ENCODE measurements around the gene PTPRM.

PTPRM gene

GRCh38 chr18:7870266-7870665 lies 303.1 kb downstream of the PTPRM start:
- DNase-seq: no peak

DNA sequence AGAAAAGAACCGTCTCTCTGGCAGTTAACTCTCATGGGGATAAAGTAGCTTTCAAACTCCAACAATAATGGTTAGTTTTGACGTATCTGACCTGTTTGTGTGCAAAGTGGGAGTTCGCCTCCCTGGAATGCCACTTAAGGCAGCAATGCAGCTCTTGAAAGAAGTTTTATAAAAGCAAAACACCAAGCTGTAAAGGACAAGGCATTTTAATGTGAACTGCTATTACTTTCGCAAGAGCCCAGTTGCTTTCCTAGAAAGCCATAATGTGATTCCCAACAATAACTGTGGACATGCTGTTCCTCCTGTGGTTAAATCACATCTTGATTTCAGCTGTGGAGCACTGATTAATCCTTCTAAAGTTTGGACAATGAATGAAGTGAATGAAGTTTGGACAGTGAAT lies 303.7 kb downstream of the PTPRM start:
- DNase-seq: no peak

DNA sequence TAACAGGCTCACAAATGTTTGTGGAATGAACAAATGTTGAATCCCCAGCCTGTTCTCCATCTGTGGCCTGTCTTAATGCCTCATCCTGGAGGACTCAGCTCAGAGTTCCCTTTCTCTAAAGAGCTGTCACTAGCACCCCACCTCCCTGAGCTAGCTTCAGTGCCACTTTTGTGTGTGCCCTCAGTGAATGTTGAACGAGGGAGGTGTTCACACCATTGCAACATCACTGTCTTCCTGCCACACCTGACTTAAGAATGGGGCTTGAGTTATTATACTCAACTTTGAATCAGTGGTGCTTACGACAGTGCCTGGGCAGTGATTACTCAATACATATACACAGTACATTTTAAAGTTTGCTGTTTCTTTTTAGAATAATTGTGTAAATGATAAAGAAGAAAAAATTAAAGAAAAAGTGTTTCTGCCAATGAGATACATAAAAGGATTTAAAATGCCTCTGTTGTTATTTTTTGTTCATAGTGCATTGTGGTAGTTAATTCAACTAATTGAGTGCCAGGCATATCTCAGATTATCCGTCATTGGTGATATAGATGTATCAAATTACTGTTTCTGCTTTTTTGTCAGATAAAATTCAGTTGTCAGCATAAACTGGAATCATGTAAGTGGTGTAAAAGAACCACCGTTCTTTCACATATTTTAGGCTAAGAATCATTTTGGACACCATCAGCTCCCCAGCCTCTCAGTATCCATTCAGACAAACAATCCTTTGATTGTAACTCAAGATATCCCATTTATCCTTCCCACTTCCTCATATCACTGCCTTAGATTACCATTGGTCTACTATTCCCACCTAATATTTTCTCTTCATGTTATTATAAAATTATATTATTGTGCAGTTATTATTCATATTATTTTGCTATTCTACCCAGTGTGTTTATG lies 304.7 kb downstream of the PTPRM start:
- DNase-seq: no peak

- DNase-seq: no peak
These were observed 305.5 kb downstream of the PTPRM start for GRCh38 chr18:7872569-7872968.

- DNase-seq: no peak
These were observed 306.2 kb downstream of the PTPRM start for GRCh38 chr18:7873316-7873715.

DNA sequence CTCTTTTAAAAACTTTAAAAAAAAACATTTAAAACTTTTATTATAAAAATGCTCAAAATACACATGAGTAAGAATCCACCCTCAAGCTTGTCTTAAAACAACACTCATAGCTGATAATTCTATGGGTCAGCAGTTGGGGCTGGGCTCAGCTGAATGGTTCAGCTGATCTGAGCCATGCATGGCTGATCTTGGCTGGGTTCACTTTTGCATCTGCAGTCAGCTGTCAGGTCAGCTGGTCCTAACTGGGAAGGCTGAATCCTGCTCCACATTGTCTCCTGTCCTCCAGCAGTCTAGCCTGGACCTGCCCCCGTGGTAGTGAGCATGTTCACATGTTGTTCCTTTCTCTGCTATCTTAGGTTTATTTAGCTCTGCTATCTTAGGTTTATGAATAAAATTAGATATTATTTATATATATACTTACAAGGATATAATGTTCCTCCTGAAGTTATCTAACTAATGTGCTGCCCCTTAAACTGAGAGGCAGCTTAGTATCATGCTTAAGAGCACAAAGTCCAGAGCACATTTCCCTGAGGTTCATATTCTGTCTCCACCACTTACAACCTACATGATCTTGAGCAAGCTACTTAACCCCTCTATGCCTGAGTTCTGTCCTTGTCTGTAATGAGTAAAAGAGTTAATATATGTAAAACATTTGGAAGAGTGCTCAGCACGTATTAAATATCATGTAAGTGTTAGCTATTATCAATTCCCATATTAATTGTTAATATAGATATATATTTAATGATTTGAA lies 309.4 kb downstream of the PTPRM start:
- DNase-seq: no peak

GRCh38 chr18:7877609-7878008 lies 310.5 kb downstream of the PTPRM start:
- DNase-seq: no peak

DNA sequence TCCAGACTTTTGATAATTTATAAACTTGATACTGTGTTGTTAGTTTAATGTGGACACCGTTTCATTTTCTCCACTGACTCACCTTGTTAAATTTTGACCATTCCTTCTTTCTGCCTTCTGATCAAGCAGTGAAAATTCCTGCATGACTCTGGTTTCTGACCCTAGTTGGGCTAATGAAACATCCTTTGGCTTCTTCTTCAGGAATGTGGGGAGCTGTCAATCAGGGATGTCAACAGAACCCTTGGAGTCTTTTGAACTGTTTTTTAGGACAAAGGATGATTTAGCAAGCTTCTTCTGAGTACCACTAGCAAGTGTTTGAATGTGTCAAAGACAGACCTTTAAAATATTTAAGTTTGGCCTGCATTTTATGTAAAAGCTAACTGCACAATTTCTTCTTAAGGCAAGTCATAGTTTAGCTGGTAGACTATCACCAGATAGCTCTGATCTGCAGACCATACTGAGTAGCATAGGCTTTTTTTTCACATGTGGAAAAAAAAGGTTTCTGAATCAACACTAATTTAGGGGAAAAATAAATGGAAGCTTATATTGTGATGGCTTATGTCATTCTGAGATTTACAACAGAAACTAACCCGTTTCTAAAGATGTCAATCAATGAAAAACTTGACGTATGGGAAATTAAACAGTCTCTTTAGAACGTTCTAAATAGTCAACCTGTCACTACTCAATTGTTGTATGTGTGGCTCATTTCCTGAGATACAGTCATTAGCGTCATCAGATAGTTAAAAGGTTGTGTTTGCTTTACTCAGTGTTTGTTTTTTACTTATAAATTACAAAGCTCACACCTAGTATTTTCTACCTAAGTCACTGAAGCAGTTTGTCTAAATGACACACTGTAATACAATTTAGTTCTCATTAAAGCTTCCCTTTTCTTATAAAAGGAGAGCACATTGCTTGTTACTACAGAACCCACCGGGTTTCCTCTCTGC lies 311.4 kb downstream of the PTPRM start:
- no peak for DNase-seq

GRCh38 chr18:7879717-7880116 lies 312.6 kb downstream of the PTPRM start:
- no peak for DNase-seq

GRCh38 chr18:7885865-7886264 lies 318.7 kb downstream of the PTPRM start:
- no peak for DNase-seq

GRCh38 chr18:7886436-7886835 lies 319.3 kb downstream of the PTPRM start:
- DNase-seq: no peak

- no peak for DNase-seq
These were observed 322.4 kb downstream of the PTPRM start for GRCh38 chr18:7889515-7889914.

- DNase-seq: no peak
These were observed 323.0 kb downstream of the PTPRM start for GRCh38 chr18:7890075-7890474.

DNA sequence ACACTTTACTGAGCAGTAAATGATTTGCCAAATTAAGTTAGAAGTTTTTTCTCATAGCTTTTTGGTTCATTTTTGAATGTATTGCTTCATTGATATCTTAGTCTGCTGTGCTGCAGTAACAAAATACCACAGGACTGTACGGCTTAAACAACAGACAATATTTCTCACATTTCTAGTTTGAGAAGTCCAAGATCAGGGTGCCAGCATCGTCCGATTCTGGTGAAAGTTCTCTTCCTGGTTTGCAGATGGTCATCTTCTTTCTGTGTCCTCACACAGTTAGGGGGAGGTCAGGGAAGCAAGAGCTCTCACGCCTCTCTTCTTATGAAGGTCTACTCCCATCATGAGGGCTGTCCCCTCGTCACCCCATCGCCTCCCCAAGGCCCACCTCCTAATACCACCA lies 325.4 kb downstream of the PTPRM start:
- no peak for DNase-seq

GRCh38 chr18:7894592-7894991 lies 327.5 kb downstream of the PTPRM start:
- no peak for DNase-seq

- no peak for DNase-seq
These were observed 328.2 kb downstream of the PTPRM start for GRCh38 chr18:7895346-7895745.

GRCh38 chr18:7896161-7896560 lies 329.0 kb downstream of the PTPRM start:
- no peak for DNase-seq

DNA sequence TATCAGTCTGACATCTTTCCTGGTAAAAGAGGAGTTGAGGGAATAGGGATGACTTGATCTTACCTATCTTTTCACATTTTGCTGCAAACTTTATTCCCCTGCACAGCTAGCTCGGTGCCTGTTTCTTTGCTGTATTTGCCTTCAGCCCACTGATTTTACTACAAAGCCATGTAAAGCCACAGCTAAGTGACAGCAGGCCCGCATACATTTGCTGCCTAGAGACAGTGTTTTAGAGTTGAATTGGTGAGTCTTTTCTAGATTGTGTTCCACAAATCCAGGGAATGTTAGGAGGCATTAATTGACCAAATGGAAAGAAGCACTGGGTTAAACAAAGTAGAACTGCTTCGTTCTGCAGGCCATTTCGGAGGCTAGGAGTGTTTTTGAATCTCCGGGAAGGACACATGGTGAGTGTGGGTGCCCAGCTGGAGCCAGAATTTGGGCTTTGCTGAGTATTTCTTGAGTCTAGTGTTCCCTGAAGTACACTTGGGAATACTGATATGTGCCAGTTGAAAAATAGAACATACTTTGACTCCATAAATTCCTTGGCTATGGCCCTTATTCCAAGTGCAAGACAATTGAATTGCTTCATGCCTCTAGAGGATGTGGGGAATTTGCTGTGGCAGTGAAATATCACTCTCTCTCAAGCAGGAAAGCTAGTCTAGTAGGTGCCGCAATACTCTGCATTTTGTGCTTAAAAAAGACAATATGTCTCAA lies 329.8 kb downstream of the PTPRM start:
- no peak for DNase-seq

GRCh38 chr18:7898181-7898580 lies 331.1 kb downstream of the PTPRM start:
- DNase-seq: no peak

DNA sequence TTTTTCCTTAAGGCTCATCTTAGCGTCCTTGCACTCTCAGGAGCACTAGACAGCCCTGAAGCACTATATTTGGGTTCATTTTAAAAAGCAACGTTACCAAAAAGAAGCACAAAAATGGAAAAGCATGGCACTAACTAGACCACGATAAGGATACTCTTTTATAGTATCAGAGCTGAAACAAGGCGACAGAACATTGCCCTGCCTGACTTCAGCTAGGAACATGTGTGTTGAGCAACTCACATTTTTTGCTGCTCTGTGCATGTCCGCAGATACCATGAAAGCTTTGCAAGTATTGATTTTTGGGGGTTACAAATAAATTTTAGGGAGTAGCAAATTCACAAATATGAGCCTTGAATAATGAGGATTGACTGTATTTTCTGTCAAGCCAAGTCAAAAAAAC lies 332.0 kb downstream of the PTPRM start:
- DNase-seq: no peak

- no peak for DNase-seq
These were observed 333.0 kb downstream of the PTPRM start for GRCh38 chr18:7900091-7900490.

DNA sequence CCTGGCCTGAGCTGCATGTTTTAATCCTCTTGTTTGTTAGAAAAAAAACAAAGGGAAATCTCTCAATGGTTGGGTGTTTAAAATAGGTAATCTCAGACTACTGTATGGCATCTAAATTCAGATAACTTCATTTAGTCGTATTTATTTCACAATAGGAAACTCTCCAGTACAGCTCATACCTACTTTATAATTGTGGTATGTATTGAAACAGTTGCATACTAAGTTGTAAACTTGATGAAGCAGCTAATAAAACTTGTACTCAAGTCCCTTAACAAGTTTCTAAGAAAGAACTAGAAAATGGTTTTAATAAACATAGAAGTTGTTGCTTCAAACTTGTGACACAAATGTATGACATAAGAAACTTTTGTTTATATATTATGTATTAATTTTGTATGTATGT lies 334.5 kb downstream of the PTPRM start:
- no peak for DNase-seq

Data from activated T-cell treated with anti-CD3 and anti-CD28 coated beads for 4 hours (primary cell).